D721Med (cell line): Measurements from ENCODE around the gene KIAA1549.
A peak's percentile ranks its signal among the peaks of the same experiment; 100 is the strongest.
"Not testable (repeated sequence)": the region's sequence is repeated elsewhere in the genome, so short reads cannot be mapped to it uniquely, and the experiment has no call there.

ENCODE experiments used
- DNase-seq: peaks from one replicate; pipeline ENCODE4 v3.0.0; 2011; ENCODE audit warnings: low spot score; ENCODE audit not compliant: insufficient read length
- FAIRE-seq: peaks from 2 replicates; lab custom pipeline; 2011; peaks lifted over from hg19 to GRCh38; lab: Jason Lieb, UNC
- TF ChIP-seq, protein P1 (sequence below): IDR thresholded peaks from 2 replicates; pipeline ENCODE4 v1.5.1; 2012; ENCODE audit warnings: mild to moderate bottlenecking, control low read depth; ENCODE audit not compliant: insufficient read depth; ENCODE audit errors: missing control alignments

The KIAA1549 gene

DNA sequence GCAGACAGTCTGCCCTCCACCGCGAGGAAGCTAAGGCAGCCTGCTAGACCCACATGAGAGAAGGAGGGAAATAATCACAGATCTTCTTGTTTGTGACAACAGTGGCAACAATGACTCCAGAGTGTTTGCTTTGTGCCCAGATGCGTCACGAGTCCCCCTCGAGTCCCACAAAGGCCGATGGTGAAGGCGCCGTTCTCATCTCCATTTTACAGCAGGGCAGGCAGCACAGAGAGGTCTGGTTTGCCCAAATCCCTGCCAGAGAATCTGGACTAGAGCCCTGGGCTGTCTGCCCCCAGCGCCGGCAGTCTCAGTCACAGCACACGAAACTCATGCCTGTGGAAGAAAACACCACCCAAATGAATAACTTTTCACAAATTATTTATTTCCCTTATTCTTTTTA, 38.1 kb downstream of the KIAA1549 start:
- DNase-seq (no peak), FAIRE-seq (no peak)
- TF ChIP-seq, protein P1, sequence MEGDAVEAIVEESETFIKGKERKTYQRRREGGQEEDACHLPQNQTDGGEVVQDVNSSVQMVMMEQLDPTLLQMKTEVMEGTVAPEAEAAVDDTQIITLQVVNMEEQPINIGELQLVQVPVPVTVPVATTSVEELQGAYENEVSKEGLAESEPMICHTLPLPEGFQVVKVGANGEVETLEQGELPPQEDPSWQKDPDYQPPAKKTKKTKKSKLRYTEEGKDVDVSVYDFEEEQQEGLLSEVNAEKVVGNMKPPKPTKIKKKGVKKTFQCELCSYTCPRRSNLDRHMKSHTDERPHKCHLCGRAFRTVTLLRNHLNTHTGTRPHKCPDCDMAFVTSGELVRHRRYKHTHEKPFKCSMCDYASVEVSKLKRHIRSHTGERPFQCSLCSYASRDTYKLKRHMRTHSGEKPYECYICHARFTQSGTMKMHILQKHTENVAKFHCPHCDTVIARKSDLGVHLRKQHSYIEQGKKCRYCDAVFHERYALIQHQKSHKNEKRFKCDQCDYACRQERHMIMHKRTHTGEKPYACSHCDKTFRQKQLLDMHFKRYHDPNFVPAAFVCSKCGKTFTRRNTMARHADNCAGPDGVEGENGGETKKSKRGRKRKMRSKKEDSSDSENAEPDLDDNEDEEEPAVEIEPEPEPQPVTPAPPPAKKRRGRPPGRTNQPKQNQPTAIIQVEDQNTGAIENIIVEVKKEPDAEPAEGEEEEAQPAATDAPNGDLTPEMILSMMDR, result no peak

DNA sequence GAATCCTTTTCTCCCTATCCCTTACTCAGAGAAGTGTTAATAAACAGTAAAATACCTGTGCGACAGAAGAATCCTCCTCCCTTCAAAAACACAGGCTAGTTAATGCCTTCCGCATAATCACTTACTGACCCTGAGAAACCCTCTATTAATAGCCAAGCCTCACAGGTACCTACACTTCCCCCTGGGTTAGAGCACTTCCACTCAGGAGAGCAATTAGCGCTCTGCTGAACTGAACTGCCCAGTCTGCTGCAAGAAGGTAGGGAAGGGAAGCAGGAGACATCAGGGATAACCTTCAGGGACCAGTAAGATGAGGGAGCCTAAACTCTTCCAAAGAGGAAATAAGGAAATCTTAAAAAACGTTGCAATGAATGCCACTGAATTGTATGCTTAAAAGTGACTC, 39.6 kb downstream of the KIAA1549 start:
- TF ChIP-seq, protein P1, result no peak
- no peak for DNase-seq
- FAIRE-seq, result no peak

DNA sequence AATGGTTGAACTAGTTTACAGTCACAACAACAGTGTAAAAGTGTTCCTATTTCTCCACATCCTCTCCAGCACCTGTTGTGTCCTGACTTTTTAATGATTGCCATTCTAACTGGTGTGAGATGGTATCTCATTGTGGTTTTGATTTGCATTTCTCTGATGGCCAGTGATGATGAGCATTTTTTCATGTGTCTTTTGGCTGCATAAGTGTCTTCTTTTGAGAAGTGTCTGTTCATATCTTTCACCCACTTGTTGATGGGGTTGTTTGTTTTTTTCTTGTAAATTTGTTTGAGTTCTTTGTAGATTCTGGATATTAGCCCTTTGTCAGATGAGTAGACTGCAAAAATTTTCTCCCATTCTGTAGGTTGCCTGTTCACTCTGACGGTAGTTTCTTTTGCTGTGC, 40.6 kb downstream of the KIAA1549 start:
- not testable (repeated sequence) for DNase-seq, FAIRE-seq

DNA sequence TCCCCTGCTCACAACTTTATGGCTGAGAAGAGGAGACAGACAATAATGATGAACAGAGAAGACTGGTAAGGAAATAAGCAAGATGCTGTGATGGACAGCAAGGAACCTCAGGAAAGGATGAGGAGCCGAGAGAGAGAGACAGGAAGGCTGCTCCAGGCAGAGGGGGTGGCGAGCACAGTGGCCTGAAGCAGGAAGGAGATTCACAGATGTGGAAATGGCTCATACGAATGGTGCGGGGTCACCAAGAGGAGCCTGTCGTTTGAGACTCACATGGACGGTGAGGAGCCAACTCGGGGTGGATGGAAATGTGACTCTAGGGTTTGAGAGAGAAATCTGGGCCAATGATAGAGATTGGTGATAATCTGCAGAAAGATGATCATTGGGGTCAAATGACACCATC, 43.7 kb downstream of the KIAA1549 start:
- TF ChIP-seq, protein P1, result no peak
- DNase-seq (no peak), FAIRE-seq (no peak)

DNA sequence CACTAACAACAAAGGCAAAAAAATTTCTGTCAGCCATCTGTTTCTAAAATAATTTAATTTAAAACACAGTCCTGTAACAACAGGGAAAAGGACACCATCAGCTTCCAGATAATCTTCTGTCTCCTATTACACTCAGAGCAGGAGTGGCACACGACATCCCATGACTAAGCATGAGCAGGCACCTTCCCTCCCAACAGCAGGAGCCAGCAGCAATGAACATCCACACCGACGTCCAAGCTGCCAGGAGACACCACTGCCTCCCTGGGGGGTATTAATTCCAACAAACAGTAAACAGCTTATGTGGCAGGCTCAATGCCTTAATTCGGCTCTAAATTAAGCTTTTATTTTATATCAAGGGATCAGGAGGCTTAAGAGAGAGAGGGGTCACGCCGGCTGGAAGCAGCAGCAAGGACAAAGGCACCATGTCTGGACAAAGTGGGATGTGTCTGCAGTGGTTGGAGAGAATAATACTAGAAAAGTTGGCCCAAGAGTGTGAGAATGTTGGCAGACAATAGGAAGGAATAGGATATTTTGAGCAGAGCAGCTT, 45.7 kb downstream of the KIAA1549 start:
- TF ChIP-seq, protein P1, result no peak
- DNase-seq (peak; percentile 68), FAIRE-seq (peak; percentile 64)

DNA sequence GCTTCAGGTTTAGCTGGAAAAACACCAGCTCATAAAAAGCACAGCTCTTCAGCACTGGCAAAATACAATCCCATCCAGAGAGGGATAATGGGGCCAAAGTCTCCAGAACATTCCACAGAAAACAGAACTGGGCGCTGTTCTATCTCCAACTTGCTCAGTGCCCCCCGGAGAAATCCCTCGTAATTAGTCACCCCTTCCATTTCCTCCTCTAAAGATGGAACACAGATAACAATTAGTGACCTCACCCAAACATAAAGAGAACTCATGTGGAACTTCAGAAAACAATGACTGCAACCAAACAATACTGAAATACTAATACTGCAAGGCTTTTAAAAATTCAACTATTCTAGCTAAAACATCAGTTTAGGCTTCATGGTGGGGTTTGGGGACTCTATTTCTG, 46.3 kb downstream of the KIAA1549 start:
- FAIRE-seq (no peak), DNase-seq (no peak)
- TF ChIP-seq, protein P1, result no peak

DNA sequence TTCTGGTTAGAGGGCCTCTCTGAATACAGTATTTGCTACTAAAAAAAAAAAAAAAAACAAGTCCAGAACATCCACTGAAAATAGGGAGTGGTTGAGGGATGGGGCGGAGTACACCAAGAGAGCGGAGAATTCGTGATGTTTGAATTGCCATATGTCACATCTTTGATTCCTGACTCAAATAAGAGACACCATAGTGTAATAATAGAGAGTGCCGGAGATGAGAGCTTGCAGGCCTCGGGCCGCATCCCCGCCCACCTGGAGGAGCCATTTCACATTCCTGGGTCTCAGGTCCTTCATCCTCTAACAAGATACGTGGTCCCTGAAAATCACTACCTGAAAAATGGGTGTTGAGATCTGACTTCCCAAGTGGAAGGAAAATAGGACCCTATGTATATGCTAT, 46.8 kb downstream of the KIAA1549 start:
- TF ChIP-seq, protein P1, result no peak
- DNase-seq (no peak), FAIRE-seq (no peak)

DNA sequence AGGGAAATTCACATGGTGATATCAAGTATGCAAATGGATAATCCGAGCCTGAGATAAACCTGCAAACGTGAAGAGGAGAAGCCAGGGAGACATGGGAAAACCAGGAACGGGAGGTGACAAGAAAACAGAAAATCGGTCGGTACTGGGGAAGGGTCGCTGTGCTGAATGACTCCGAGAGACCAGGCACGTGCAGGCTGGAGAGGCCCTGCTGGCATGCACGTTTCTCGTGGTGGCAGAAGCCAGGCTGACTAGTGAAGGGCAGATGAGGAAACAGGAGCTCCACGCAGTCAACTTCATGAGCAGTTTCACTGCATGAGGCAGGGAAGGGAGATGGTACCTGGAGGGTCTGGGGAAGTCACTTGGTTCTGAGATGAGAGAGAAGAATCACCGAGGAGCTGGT, 48.3 kb downstream of the KIAA1549 start:
- DNase-seq (no peak), FAIRE-seq (no peak)
- TF ChIP-seq, protein P1, result no peak
